HL-60 (cell line): Measurements from ENCODE around the gene FGG.

Experiments
- DNase-seq, 2 experiments: peaks; one replicate each; pipeline ENCODE4 v3.0.0-alpha.2; 2010 to 2020; ENCODE audit warnings: low read depth in 1 of 2, low spot score in 1 of 2
- H3K27ac ChIP-seq: fragments of 250-450 bp; sonication (Bioruptor Pico); replicated peaks from 2 replicates; pipeline ENCODE4 v1.5.1; 2020; ENCODE audit warnings: mild to moderate bottlenecking, moderate library complexity
- H3K27me3 ChIP-seq: fragments of 250-450 bp; sonication (Bioruptor Pico); 2 replicates; pipeline ENCODE4 v1.5.1; 2021; ENCODE audit warnings: mild to moderate bottlenecking, moderate library complexity; ENCODE audit not compliant: insufficient read depth, poor library complexity, severe bottlenecking
- H3K4me3 ChIP-seq: replicated peaks from 2 replicates; pipeline ENCODE4 v1.5.1; 2011; ENCODE audit warnings: mild to moderate bottlenecking, control low read depth, low read length; ENCODE audit not compliant: insufficient read depth
- GABPA ChIP-seq: IDR thresholded peaks from 2 replicates; pipeline ENCODE4 v1.6.1; 2012; ENCODE audit warnings: low read depth
- POLR2AphosphoS5 ChIP-seq: IDR thresholded peaks from 2 replicates; pipeline ENCODE4 v1.6.1; 2012; ENCODE audit warnings: low read depth
- SPI1 ChIP-seq: IDR thresholded peaks from 2 replicates; pipeline ENCODE4 v1.6.1; 2012; ENCODE audit warnings: low read depth, mild to moderate bottlenecking, borderline replicate concordance
- TF ChIP-seq, protein P1 (sequence below): IDR thresholded peaks from one replicate; pipeline ENCODE4 v1.5.1; 2011; ENCODE audit warnings: low read length, control low read depth, inconsistent platforms; ENCODE audit not compliant: insufficient read depth
- TF ChIP-seq, protein P2 (sequence below): IDR thresholded peaks from 2 replicates; pipeline ENCODE4 v1.6.1; 2012; ENCODE audit warnings: low read depth; ENCODE audit not compliant: insufficient replicate concordance

FGG gene

DNA sequence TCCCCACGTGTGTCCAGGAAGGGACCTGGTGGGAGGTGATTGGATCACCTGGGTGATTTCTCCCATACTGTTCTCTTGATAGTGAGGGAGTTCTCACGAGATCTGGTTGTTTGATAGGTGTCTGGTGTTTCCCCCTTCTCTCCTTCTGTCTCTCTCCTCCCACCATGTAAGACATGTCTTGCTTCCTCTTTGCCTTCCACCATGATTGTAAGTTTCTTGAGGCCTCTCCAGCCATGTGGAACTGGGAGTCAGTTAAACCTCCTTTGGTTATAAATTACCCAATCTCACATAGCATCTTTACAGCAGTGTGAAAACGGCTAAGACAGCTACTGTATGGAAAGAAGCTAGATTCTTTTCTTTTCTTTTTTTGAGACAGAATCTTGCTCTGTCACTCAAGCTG, 21.6 kb upstream of the FGG start:
- H3K27ac ChIP-seq = no peak overlapping the region
- TF ChIP-seq SPI1 (no peak), GABPA (no peak), POLR2AphosphoS5 (no peak)
- TF ChIP-seq, protein P1, sequence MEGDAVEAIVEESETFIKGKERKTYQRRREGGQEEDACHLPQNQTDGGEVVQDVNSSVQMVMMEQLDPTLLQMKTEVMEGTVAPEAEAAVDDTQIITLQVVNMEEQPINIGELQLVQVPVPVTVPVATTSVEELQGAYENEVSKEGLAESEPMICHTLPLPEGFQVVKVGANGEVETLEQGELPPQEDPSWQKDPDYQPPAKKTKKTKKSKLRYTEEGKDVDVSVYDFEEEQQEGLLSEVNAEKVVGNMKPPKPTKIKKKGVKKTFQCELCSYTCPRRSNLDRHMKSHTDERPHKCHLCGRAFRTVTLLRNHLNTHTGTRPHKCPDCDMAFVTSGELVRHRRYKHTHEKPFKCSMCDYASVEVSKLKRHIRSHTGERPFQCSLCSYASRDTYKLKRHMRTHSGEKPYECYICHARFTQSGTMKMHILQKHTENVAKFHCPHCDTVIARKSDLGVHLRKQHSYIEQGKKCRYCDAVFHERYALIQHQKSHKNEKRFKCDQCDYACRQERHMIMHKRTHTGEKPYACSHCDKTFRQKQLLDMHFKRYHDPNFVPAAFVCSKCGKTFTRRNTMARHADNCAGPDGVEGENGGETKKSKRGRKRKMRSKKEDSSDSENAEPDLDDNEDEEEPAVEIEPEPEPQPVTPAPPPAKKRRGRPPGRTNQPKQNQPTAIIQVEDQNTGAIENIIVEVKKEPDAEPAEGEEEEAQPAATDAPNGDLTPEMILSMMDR = no peak
- TF ChIP-seq, protein P2, sequence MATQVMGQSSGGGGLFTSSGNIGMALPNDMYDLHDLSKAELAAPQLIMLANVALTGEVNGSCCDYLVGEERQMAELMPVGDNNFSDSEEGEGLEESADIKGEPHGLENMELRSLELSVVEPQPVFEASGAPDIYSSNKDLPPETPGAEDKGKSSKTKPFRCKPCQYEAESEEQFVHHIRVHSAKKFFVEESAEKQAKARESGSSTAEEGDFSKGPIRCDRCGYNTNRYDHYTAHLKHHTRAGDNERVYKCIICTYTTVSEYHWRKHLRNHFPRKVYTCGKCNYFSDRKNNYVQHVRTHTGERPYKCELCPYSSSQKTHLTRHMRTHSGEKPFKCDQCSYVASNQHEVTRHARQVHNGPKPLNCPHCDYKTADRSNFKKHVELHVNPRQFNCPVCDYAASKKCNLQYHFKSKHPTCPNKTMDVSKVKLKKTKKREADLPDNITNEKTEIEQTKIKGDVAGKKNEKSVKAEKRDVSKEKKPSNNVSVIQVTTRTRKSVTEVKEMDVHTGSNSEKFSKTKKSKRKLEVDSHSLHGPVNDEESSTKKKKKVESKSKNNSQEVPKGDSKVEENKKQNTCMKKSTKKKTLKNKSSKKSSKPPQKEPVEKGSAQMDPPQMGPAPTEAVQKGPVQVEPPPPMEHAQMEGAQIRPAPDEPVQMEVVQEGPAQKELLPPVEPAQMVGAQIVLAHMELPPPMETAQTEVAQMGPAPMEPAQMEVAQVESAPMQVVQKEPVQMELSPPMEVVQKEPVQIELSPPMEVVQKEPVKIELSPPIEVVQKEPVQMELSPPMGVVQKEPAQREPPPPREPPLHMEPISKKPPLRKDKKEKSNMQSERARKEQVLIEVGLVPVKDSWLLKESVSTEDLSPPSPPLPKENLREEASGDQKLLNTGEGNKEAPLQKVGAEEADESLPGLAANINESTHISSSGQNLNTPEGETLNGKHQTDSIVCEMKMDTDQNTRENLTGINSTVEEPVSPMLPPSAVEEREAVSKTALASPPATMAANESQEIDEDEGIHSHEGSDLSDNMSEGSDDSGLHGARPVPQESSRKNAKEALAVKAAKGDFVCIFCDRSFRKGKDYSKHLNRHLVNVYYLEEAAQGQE = no peak
- H3K4me3 ChIP-seq = no peak overlapping the region
- no peak for DNase-seq
- H3K27me3 ChIP-seq = no peaks in the 10 kb centered on the region

DNA sequence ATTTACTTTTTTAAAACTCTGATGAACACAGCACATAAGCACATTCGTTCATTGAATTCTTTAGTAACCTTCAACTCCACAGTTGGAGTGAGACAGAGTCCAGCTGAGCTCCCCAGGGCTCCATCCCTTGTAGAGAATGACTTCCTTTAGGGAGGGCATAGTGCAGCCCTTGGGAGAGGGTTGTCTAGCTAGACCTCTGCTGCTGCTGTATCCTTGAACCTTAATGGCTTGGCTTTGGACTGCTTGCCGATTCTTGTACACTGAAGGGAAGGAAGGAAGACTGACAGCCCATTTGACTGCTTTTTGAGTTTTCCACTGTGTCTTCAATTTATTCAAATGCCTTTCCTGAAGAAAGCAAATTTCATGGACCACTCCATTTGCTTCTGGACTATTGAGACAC, 19.4 kb upstream of the FGG start:
- no peak overlapping the region for H3K27ac ChIP-seq
- DNase-seq = no peak
- H3K4me3 ChIP-seq = no peak overlapping the region
- peaks cover 2% of the 10 kb centered on the region for H3K27me3 ChIP-seq
- no peak for TF ChIP-seq GABPA
- no peak for TF ChIP-seq SPI1
- TF ChIP-seq, protein P1 = no peak
- TF ChIP-seq POLR2AphosphoS5 = no peak
- TF ChIP-seq, protein P2 = no peak

DNA sequence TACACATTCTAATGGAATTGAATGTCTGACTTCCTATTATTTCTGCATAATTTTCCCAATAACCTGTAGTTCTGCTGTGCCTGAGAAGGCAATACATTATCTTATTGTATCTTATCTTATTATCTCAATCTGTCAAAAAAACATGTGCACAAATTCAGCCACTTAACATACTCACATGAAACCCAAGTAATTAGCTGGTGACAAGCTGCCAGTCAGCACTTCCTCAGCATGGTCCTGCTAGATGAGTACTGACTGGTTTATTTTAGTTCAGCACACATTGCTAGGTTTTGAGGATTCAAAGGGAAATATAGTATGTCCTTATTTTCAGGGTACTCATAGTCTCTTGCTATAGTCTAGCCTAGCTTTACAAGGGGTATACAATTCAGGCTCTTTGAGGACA, 17.9 kb upstream of the FGG start:
- no peak overlapping the region for H3K4me3 ChIP-seq
- H3K27ac ChIP-seq = no peak overlapping the region
- TF ChIP-seq POLR2AphosphoS5 (no peak), SPI1 (no peak), GABPA (no peak)
- TF ChIP-seq, protein P2 = no peak
- TF ChIP-seq, protein P1 = no peak
- peaks cover 4% of the 10 kb centered on the region for H3K27me3 ChIP-seq
- no peak for DNase-seq
